ENCODE results near the gene ASIC3.
"Not testable (repeated sequence)": the region's sequence is repeated elsewhere in the genome, so short reads cannot be mapped to it uniquely, and the experiment has no call there.

Gene ASIC3

DNA sequence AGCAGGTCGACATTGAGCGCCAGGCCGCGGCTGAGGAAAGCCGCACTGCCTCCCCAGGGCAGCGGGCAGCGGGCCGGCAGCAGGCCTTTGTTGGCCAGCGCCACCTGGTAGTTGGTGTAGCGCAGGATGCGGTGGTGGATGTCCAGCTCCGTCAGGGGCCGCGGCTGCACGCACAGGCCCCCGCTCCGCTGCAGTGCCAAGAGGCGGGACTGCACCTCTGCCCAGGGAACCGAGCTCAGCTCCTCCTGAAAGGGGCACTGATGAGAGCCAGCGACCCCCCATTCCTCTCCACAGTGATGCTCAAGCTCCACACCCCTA lies 29.2 kb upstream of the ASIC3 start:
- ATAC-seq = no peak
- Mint-ChIP-seq H3K27me3 (peaks cover 27% of the 10 kb centered on the region), H3K4me3 (peak overlapping the region; percentile 40)

GRCh38 chr7:151020231-151020630 lies 28.1 kb upstream of the ASIC3 start:
- H3K4me3 Mint-ChIP-seq = no peak overlapping the region
- peaks cover 27% of the 10 kb centered on the region for H3K27me3 Mint-ChIP-seq
- ATAC-seq (no peak), DNase-seq (no peak)
- no peak overlapping the region for H3K27ac Mint-ChIP-seq
- H3K9me3 Mint-ChIP-seq = no peaks in the 10 kb centered on the region
- H3K36me3 Mint-ChIP-seq (ENCODE audit: low read depth) = peaks cover 5% of the 10 kb centered on the region
- H3K4me1 Mint-ChIP-seq = peaks cover 34% of the 10 kb centered on the region

More for the DNA sequence above, 29.2 kb upstream of the ASIC3 start:
- Mint-ChIP-seq H3K9me3 (no peaks in the 10 kb centered on the region), H3K27ac (no peak overlapping the region), H3K36me3 (ENCODE audit: low read depth) (peaks cover 10% of the 10 kb centered on the region), H3K4me1 (peaks cover 45% of the 10 kb centered on the region)
- no peak for DNase-seq

DNA sequence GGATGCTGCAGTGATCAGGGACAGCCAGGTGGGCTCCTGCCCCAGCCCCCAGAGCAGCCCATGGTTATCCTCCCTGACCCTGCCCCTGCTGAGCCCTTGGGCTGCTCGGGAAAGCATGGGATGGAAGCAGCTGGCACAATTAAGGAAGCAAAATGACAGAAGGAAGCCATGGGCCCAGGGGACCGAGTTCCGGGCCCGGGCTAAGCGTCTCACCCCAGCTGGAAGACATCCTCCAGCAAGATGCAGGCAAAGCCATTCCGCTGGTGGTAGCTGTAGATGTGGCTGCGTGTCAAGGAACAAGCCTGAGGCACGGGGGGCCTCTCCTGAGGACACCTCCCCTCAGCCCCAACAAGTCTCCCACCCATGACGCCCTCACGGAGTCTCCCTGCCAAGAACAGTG lies 25.1 kb upstream of the ASIC3 start:
- DNase-seq = no peak
- Mint-ChIP-seq H3K27ac (no peak overlapping the region), H3K27me3 (peaks cover 24% of the 10 kb centered on the region), H3K4me3 (no peak overlapping the region), H3K9me3 (no peaks in the 10 kb centered on the region), H3K36me3 (ENCODE audit: low read depth) (no peaks in the 10 kb centered on the region), H3K4me1 (peaks cover 20% of the 10 kb centered on the region)
- no peak for ATAC-seq

GRCh38 chr7:151024435-151025056 lies 23.8 kb upstream of the ASIC3 start, which contains the start of gene ATG9B:
Gene ATG9B, minus strand, starts transcription at chr7:151024494. Its CDS starts 71 bp downstream, at chr7:151024423.
- peak within 1 kb of the TSS; percentile 4 for H3K27ac Mint-ChIP-seq
- DNase-seq (no peak), ATAC-seq (no peak)
- H3K4me1 Mint-ChIP-seq = peaks cover 20% of the 10 kb centered on the region
- no peaks in the 10 kb centered on the region for H3K9me3 Mint-ChIP-seq
- no peak within 1 kb of the TSS for H3K4me3 Mint-ChIP-seq
- H3K27me3 Mint-ChIP-seq = peaks cover 19% of the 10 kb centered on the region
- peaks cover 2% of the 10 kb centered on the region for H3K36me3 Mint-ChIP-seq (ENCODE audit: low read depth)

DNA sequence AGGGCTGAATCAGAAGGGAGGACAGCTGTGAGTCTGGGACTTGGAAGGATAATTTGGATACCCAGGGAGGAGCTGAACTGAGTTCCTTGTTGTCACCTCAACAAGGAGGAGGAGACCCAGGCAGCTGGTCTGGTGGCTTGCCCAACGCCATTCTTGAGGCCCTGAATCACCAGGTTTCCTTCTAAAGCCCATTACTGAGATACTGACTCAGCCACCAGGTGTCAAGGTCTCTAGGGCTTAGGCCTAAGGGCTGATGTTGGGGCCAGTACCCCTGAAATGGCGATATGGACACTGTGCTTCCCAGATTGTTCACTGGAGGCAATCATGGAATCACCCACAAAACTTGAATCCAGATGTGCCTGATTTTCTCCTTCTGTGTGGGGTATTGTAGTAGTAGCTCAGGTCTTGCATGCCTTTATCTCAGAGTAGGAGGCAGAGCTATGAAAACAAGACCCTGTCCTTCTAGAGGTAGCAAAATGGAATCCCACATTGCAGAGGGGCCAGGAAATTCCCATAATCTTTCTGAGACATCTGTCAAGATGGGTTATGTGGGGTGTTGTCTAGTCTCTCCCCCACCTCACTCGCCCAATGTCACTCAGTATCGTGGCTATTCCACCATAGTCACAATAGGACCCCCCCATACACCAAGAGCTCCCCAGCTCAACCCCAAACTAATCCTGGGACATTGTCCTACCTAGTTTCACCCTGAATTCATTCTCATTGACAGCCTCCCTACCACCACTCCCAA lies 22.2 kb upstream of the ASIC3 start:
- Mint-ChIP-seq H3K9me3 (no peaks in the 10 kb centered on the region), H3K4me3 (no peak overlapping the region), H3K36me3 (ENCODE audit: low read depth) (peaks cover 4% of the 10 kb centered on the region), H3K27ac (no peak overlapping the region), H3K4me1 (peaks cover 23% of the 10 kb centered on the region), H3K27me3 (peaks cover 6% of the 10 kb centered on the region)
- DNase-seq (no peak), ATAC-seq (no peak)

GRCh38 chr7:151026771-151027727 lies 21.3 kb upstream of the ASIC3 start:
- H3K36me3 Mint-ChIP-seq (ENCODE audit: low read depth); H3K9me3 Mint-ChIP-seq; H3K27me3 Mint-ChIP-seq; ATAC-seq; DNase-seq: not testable (repeated sequence)
- Mint-ChIP-seq H3K27ac (peak overlapping the region; percentile 96), H3K4me3 (peak overlapping the region; percentile 98), H3K4me1 (peaks cover 23% of the 10 kb centered on the region)

DNA sequence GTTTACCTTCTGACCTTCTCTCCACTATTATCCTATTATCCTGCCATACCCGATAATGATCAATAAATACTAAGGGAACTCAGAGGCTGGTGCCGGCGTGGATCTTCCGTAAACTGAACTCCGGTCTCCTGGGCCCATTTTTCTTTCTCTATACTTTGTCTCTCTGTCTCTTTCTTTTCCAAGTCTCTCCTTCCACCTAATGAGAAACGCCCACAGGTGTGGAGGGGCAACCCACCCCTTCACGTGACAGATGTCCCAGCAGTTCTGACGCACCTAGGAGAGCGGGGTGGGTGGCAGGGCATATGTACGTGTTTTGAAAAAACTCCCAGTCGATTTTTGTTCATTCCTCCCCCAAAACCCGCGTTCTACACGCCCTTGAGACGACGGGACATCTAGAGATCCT lies 20.6 kb upstream of the ASIC3 start:
- not testable (repeated sequence) for H3K36me3 Mint-ChIP-seq (ENCODE audit: low read depth); DNase-seq; H3K27me3 Mint-ChIP-seq; H3K9me3 Mint-ChIP-seq; ATAC-seq
- Mint-ChIP-seq H3K4me3 (peak overlapping the region; percentile 98), H3K4me1 (peaks cover 23% of the 10 kb centered on the region), H3K27ac (peak overlapping the region; percentile 96)

DNA sequence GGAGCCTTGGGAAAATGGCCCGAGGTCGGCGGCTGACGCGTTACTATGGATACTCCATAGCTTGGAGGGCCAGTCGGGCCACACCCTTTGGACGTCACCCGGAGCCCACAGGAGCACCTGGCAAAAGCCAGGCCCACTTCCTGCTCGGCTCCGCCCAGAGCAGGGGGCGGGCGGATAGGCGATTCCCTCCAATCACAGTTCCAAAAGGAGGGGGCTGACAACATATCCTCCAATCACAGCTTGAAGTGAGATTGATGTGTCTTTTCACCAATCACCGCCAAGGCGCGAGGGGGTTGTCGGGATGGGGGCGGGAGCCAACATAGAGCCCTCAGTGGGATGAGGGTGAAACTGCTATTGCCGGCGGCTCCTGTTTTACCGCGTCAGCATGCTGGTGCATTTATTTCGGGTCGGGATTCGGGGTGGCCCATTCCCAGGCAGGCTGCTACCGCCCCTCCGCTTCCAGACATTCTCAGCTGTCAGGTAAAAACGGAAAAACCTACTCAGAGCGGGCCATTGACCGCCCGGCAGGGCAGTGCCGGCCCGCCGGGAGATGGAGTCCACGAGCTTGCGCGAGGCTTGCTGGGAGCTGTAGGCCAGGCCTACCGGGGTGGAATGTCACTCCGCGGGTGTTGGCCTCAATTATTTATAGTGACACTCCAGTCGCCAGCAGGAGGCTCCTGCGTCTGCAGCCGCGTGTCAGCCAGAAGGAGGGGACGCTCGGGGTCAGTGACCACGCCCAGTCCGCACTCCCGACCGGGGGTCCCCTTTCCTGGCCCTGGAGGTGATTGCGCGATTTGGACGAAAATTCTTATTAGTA lies 20.0 kb upstream of the ASIC3 start, which contains the start of gene ABCB8:
Gene ABCB8, plus strand, starts transcription at position 320 of the 817 bp plus-strand sequence. Its CDS starts 66 bp downstream, at position 386.
- peaks cover 8% of the 10 kb centered on the region for H3K36me3 Mint-ChIP-seq (ENCODE audit: low read depth)
- no peaks in the 10 kb centered on the region for H3K9me3 Mint-ChIP-seq
- H3K27ac Mint-ChIP-seq = peak within 1 kb of the TSS; percentile 96
- H3K27me3 Mint-ChIP-seq = no peaks in the 10 kb centered on the region
- DNase-seq (peak; percentile 95), ATAC-seq (peak; percentile 95)
- H3K4me3 Mint-ChIP-seq = peak within 1 kb of the TSS; percentile 98
- H3K4me1 Mint-ChIP-seq = peaks cover 23% of the 10 kb centered on the region

GRCh38 chr7:151028948-151029501 lies 19.3 kb upstream of the ASIC3 start:
- H3K9me3 Mint-ChIP-seq = no peaks in the 10 kb centered on the region
- ATAC-seq = no peak
- no peaks in the 10 kb centered on the region for H3K27me3 Mint-ChIP-seq
- peaks cover 8% of the 10 kb centered on the region for H3K36me3 Mint-ChIP-seq (ENCODE audit: low read depth)
- peak overlapping the region; percentile 96 for H3K27ac Mint-ChIP-seq
- no peak for DNase-seq
- peaks cover 23% of the 10 kb centered on the region for H3K4me1 Mint-ChIP-seq
- peak overlapping the region; percentile 98 for H3K4me3 Mint-ChIP-seq

DNA sequence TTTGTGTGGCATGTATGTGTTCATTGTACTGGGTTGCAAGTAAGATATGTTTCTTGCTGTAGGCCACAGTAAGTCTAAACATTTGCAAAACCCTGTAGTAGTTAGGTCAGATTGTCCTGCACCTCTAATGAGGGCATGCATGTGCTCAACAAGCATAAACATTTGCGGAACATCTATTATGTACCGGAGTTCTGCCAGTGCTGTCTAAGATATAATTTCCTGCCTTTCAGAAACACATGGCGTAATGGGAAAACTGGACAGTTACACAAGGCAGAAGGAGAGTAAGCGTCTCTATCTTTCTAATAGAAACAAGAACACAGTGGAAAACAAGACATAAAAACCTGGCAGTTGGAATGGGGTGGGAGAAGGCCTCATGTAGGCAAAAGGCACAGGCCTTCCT lies 17.3 kb upstream of the ASIC3 start:
- Mint-ChIP-seq H3K27ac (no peak overlapping the region), H3K36me3 (ENCODE audit: low read depth) (peaks cover 8% of the 10 kb centered on the region), H3K9me3 (no peaks in the 10 kb centered on the region), H3K4me3 (no peak overlapping the region), H3K4me1 (peaks cover 23% of the 10 kb centered on the region), H3K27me3 (no peaks in the 10 kb centered on the region)
- ATAC-seq = no peak
- DNase-seq = no peak

GRCh38 chr7:151032936-151033863 lies 15.1 kb upstream of the ASIC3 start:
- DNase-seq = no peak
- no peaks in the 10 kb centered on the region for H3K9me3 Mint-ChIP-seq
- no peak overlapping the region for H3K27ac Mint-ChIP-seq
- H3K4me3 Mint-ChIP-seq = no peak overlapping the region
- H3K4me1 Mint-ChIP-seq = peaks cover 13% of the 10 kb centered on the region
- no peaks in the 10 kb centered on the region for H3K27me3 Mint-ChIP-seq
- peaks cover 10% of the 10 kb centered on the region for H3K36me3 Mint-ChIP-seq (ENCODE audit: low read depth)
- ATAC-seq = no peak

DNA sequence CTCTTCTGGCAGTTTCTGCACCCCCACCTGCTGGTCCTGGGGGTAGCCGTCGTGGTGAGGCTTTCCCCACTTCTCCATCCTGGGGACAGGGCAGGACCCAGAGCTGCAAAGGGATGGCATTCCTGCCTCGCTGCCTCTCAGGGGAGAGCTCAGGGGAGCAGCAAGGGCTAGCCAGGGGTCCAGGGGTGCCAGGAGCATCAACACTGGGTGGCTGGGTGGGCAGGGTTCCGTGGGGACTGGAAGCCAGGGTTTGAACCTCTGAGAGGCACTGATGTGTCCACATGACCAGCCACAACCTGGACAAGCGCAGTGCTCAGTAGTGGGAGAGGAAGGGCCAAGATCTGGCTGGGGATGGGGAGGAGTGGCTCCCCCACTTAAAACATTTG lies 14.5 kb upstream of the ASIC3 start:
- H3K4me1 Mint-ChIP-seq = peaks cover 17% of the 10 kb centered on the region
- no peaks in the 10 kb centered on the region for H3K27me3 Mint-ChIP-seq
- no peak overlapping the region for H3K4me3 Mint-ChIP-seq
- ATAC-seq (no peak), DNase-seq (no peak)
- peaks cover 8% of the 10 kb centered on the region for H3K36me3 Mint-ChIP-seq (ENCODE audit: low read depth)
- no peaks in the 10 kb centered on the region for H3K9me3 Mint-ChIP-seq
- H3K27ac Mint-ChIP-seq = no peak overlapping the region

Measured in activated naive CD8-positive, alpha-beta T cell treated with anti-CD3 and anti-CD28 coated beads, Interleukin-2, amount 50 U/mL, for 24 hours (primary cell).